K562 (cell line): ENCODE data around the gene MTMR6. TPM values are rescaled to one million over a fixed set of nuclear protein-coding genes. Genes with fewer than 3 reads are reported as not detected.

ENCODE experiments used
- ATAC-seq: fragments of 200-7000 bp; cut with Tn5 transposase; 3 replicates; pipeline ENCODE4 v1.9.1; 2020; ENCODE audit warnings: moderate library complexity
- BruUV-seq: library from RNA; stranded (reverse); fragments of 400-500 nt; replicated peaks from 2 replicates; lab custom pipeline; 2021; lab: Mats Ljungman, UMichigan
- CTCF ChIA-PET: fragments of 300-600 bp; formaldehyde crosslinking; extraction: SDS; loops from one replicate; lab custom pipeline; 2021; ENCODE audit warnings: low intra/inter-chr PET ratio; lab: Yijun Ruan, JAX
- POLR2A ChIA-PET: fragments of 300-600, 350-650 bp; sonication (Branson Sonifier 250); formaldehyde crosslinking; extraction: SDS; loops from one replicate; lab custom pipeline; 2021; ENCODE audit warnings: antibody characterized with exemption, inconsistent platforms; lab: Yijun Ruan, JAX
- DNase-seq, 4 experiments: peaks; one replicate each; pipeline versions ENCODE4 v3.0.0 to v3.0.0-alpha.2; 2011 to 2018; ENCODE audit warnings: low spot score in 3 of 4, mixed read lengths in 3 of 4; ENCODE audit errors: extremely low read depth in 1 of 4
- FAIRE-seq: peaks from 2 replicates; lab custom pipeline; 2011; peaks lifted over from hg19 to GRCh38; lab: Jason Lieb, UNC
- H2AFZ ChIP-seq: 2 replicates; pipeline ENCODE4 v1.6.0; 2011; ENCODE audit warnings: low read depth, low read length, control low read depth, inconsistent platforms
- H3K27ac ChIP-seq: fragments of 200-600 bp; 3 replicates; pipeline ENCODE4 v1.8.0; 2011; ENCODE audit warnings: low read depth, mild to moderate bottlenecking, control low read depth, inconsistent platforms, low read length, moderate library complexity, mixed read lengths; ENCODE audit errors: extremely low read depth
- H3K27me3 ChIP-seq, 2 experiments: fragments of 300-600 bp in 1 of 2; 2 replicates in 1 of 2; 3 replicates in 1 of 2; pipeline versions ENCODE4 v1.6.0 to v1.8.0; 2011; ENCODE audit warnings: inconsistent platforms in 2 of 2, low read length in 2 of 2, mild to moderate bottlenecking in 1 of 2, mixed read lengths in 1 of 2, moderate library complexity in 1 of 2; ENCODE audit not compliant: control insufficient read depth in 2 of 2, insufficient read depth in 2 of 2
- H3K36me3 ChIP-seq: fragments of 300-600 bp; 3 replicates; pipeline ENCODE4 v1.8.0; 2011; ENCODE audit warnings: mild to moderate bottlenecking, low read length, inconsistent platforms; ENCODE audit not compliant: control insufficient read depth, insufficient read depth
- H3K4me1 ChIP-seq, 2 experiments: fragments of 200-600 bp in 1 of 2; replicated peaks in 1 of 2; 2 replicates in 1 of 2; 3 replicates in 1 of 2; pipeline versions ENCODE4 v1.5.1 to v1.8.0; 2011; ENCODE audit warnings: inconsistent platforms in 2 of 2, low read length in 2 of 2, mild to moderate bottlenecking in 1 of 2, mixed read lengths in 1 of 2, moderate library complexity in 1 of 2; ENCODE audit not compliant: control insufficient read depth in 2 of 2, insufficient read depth in 2 of 2
- H3K4me2 ChIP-seq: 2 replicates; pipeline ENCODE4 v1.6.1; 2011; ENCODE audit warnings: low read length, control low read depth, inconsistent platforms, mixed read lengths; ENCODE audit not compliant: insufficient read depth
- H3K4me3 ChIP-seq: fragments of 200-600 bp; sonication (generic), shearing (Covaris generic); 2 replicates; pipeline ENCODE4 v1.5.1; 2016; ENCODE audit warnings: control low read depth, inconsistent platforms
- H3K79me2 ChIP-seq: fragments of 200-600 bp; 3 replicates; pipeline ENCODE4 v1.8.0; 2011; ENCODE audit warnings: low read length, inconsistent platforms; ENCODE audit not compliant: control insufficient read depth, insufficient read depth
- H3K9ac ChIP-seq, 2 experiments: 2 replicates each; pipeline versions ENCODE4 v1.6.0 to v1.6.1; 2011; ENCODE audit warnings: low read depth in 2 of 2, low read length in 2 of 2, control low read depth in 1 of 2, inconsistent platforms in 1 of 2, mild to moderate bottlenecking in 1 of 2, mixed read lengths in 1 of 2; ENCODE audit not compliant: insufficient read depth in 1 of 2
- H3K9me1 ChIP-seq: one replicate; pipeline ENCODE4 v1.6.0; 2011; ENCODE audit warnings: inconsistent platforms, mild to moderate bottlenecking, low read length, moderate library complexity; ENCODE audit not compliant: control insufficient read depth, insufficient read depth
- H3K9me3 ChIP-seq: replicated peaks from 2 replicates; pipeline ENCODE4 v1.5.1; 2011; ENCODE audit warnings: low read depth, low read length, inconsistent platforms; ENCODE audit not compliant: control insufficient read depth, insufficient read depth
- H4K20me1 ChIP-seq: replicated peaks from 2 replicates; pipeline ENCODE4 v1.6.1; 2011; ENCODE audit warnings: low read length, inconsistent platforms, mixed read lengths; ENCODE audit not compliant: control insufficient read depth, insufficient read depth
- CBFA2T2 ChIP-seq: fragments of 450-650 bp; conservative IDR thresholded peaks from 2 replicates; pipeline ENCODE4 v1.6.1; 2017; ENCODE audit warnings: mild to moderate bottlenecking
- HNRNPUL1 ChIP-seq: fragments of 200-400 bp; formaldehyde crosslinking; IDR thresholded peaks from 2 replicates; pipeline ENCODE4 v1.6.1; 2017; ENCODE audit warnings: low read length
- KLF10 ChIP-seq: fragments of 250-450 bp; sonication (Bioruptor Pico); IDR thresholded peaks from 2 replicates; pipeline ENCODE4 v1.6.1; 2021; ENCODE audit warnings: matching md5 sums
- MBD2 ChIP-seq: sonication (generic); IDR thresholded peaks from 2 replicates; pipeline ENCODE4 v1.6.1; 2016; ENCODE audit warnings: low read depth, borderline replicate concordance
- MCM3 ChIP-seq: fragments of 450-650 bp; IDR thresholded peaks from 2 replicates; pipeline ENCODE4 v1.6.1; 2016
- NRF1 ChIP-seq, 2 experiments: fragments of 450-650 bp; IDR thresholded peaks in 1 of 2; conservative IDR thresholded peaks in 1 of 2; 2 replicates each; pipeline ENCODE4 v1.6.1; 2014; ENCODE audit warnings: mild to moderate bottlenecking in 2 of 2
- POLR2AphosphoS5 ChIP-seq: IDR thresholded peaks from 2 replicates; pipeline ENCODE4 v1.6.1; 2011; ENCODE audit warnings: mild to moderate bottlenecking, low read depth, low read length, moderate library complexity; ENCODE audit not compliant: control insufficient read depth, insufficient read depth
- ZNF512 ChIP-seq: IDR thresholded peaks from 2 replicates; pipeline ENCODE4 v1.6.1; 2016; ENCODE audit warnings: missing genetic modification characterization, missing compliant biosample characterization
- ZNF695 ChIP-seq: fragments of 450-650 bp; formaldehyde crosslinking; IDR thresholded peaks from 2 replicates; pipeline ENCODE4 v1.4.0; 2020; ENCODE audit warnings: mild to moderate bottlenecking, moderate library complexity
- WGBS: fragments of 100-300 bp; shearing (Covaris generic); methylation state at CpG from one replicate; pipeline ENCODE4 v1.1.6; 2016; ENCODE audit warnings: low coverage, mixed read lengths; ENCODE audit not compliant: insufficient coverage; ENCODE audit errors: missing lambda C conversion rate; 5-methylcytosine and 5-hydroxymethylcytosine counted together
- in situ Hi-C: fragments of 300-500 bp; cut with MboI; formaldehyde crosslinking; loops from 4 replicates; pipeline ENCODE4 v1.15.0; 2018; ENCODE audit warnings: inconsistent platforms, mixed read lengths
- intact Hi-C: fragments of 100-400 bp; cut with micrococcal nuclease; formaldehyde crosslinking; loops from 2 replicates; pipeline ENCODE4 v1.14.2; 2022
- polyA plus RNA-seq, 8 experiments: library from polyadenylated mRNA; depleted of rRNA in 4 of 8; stranded (reverse) in 5 of 8; unstranded in 3 of 8; fragments of >200 nt; fragmentation: Nextera tagmentation in 2 of 8; fragmentation: Illumina TruSeq in 1 of 8; extraction: Ambion mirVana in 2 of 8; extraction: Trizol in 1 of 8; gene quantifications; 2 replicates each; pipeline versions ENCODE4 v1.2.1 to v1.2.3, GENCODE V29; 2011 to 2014; ENCODE audit warnings: inconsistent platforms in 1 of 8, missing spikeins in 1 of 8
- total RNA-seq, 7 experiments: library from RNA; depleted of rRNA in 6 of 7; stranded (reverse); fragments of >200 nt in 6 of 7; fragmentation: Illumina TruSeq in 2 of 7; extraction: Trizol in 2 of 7; gene quantifications; 2 replicates each; pipeline versions ENCODE4 v1.2.1 to v1.2.3, GENCODE V29; 2011 to 2021; ENCODE audit warnings: low replicate concordance in 1 of 7
- TF ChIP-seq, protein P1 (sequence below): sonication (generic); formaldehyde crosslinking; IDR thresholded peaks from 2 replicates; pipeline ENCODE4 v1.8.0; 2023; ENCODE audit warnings: mild to moderate bottlenecking, missing genetic modification reagents
- TF ChIP-seq, protein P2 (sequence below): fragments of 250-450 bp; sonication (Bioruptor Pico); IDR thresholded peaks from 2 replicates; pipeline ENCODE4 v1.4.0; 2020; ENCODE audit warnings: mild to moderate bottlenecking, moderate library complexity, borderline replicate concordance
- TF ChIP-seq, protein P3 (sequence below): sonication (generic); formaldehyde crosslinking; IDR thresholded peaks from 2 replicates; pipeline ENCODE4 v1.8.0; 2023; ENCODE audit warnings: mild to moderate bottlenecking, missing genetic modification reagents

MTMR6 gene
- total and polyA plus RNA-seq, 9 of the 15 experiments (the other 6 are each of a cell fraction or from before 2014, with no cell fraction given), result 3.9 to 10.8 (median 7.7) TPM

DNA sequence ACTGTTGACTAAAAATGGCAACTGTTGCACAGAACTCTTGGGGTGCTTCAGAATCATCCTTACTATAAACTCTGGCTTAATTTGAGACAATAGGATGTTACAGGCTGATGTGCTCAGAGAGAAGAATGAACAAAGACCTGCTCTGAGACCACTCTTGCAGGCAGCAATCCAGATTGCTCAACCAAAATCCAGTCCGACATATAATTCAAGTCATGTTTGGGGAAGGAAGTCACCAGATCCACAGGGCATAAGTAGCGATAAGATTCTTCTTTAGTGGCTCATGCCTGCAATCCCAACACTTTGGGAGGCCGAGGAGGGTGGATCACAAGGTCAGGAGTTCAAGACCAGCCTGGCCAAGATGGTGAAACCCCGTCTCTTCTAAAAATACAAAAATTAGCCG, 20.6 kb downstream of the MTMR6 start:
- H3K36me3 ChIP-seq, result peaks cover 16% of the 10 kb centered on the region; the same call in 2 of the 3 replicates
- no peak overlapping the region for H3K9ac ChIP-seq
- H3K9me1 ChIP-seq, result no peaks in the 10 kb centered on the region
- H3K27me3 ChIP-seq, result no peaks in the 10 kb centered on the region
- FAIRE-seq, result no peak
- H3K27ac ChIP-seq, result no peak overlapping the region
- H3K4me1 ChIP-seq, result no peaks in the 10 kb centered on the region; a peak in 1 of 5 replicates
- WGBS, result 81% methylated on average over 3 of the region's 5 CpGs
- no TSS peak for BruUV-seq
- H3K79me2 ChIP-seq, result no peaks in the 10 kb centered on the region
- CTCF ChIA-PET, result no interaction called here
- POLR2A ChIA-PET, result no interaction called here
- ATAC-seq, result no peak
- H3K4me2 ChIP-seq, result no peak overlapping the region
- no peaks in the 10 kb centered on the region for H3K9me3 ChIP-seq
- no peak overlapping the region for H3K4me3 ChIP-seq
- intact Hi-C loops (no loop called here), in situ Hi-C loops (no loop called here)
- H4K20me1 ChIP-seq, result no peaks in the 10 kb centered on the region
- no peak for DNase-seq
- H2AFZ ChIP-seq, result no peak overlapping the region
- TF ChIP-seq POLR2AphosphoS5, result no peak
- no peak for TF ChIP-seq NRF1 (conservative IDR thresholded peaks at IDR 0.05 in 1 of 2, IDR thresholded peaks at IDR 0.05 in 1 of 2)
- TF ChIP-seq KLF10 (CRISPR knock-in tag), result no peak
- TF ChIP-seq, protein P1, sequence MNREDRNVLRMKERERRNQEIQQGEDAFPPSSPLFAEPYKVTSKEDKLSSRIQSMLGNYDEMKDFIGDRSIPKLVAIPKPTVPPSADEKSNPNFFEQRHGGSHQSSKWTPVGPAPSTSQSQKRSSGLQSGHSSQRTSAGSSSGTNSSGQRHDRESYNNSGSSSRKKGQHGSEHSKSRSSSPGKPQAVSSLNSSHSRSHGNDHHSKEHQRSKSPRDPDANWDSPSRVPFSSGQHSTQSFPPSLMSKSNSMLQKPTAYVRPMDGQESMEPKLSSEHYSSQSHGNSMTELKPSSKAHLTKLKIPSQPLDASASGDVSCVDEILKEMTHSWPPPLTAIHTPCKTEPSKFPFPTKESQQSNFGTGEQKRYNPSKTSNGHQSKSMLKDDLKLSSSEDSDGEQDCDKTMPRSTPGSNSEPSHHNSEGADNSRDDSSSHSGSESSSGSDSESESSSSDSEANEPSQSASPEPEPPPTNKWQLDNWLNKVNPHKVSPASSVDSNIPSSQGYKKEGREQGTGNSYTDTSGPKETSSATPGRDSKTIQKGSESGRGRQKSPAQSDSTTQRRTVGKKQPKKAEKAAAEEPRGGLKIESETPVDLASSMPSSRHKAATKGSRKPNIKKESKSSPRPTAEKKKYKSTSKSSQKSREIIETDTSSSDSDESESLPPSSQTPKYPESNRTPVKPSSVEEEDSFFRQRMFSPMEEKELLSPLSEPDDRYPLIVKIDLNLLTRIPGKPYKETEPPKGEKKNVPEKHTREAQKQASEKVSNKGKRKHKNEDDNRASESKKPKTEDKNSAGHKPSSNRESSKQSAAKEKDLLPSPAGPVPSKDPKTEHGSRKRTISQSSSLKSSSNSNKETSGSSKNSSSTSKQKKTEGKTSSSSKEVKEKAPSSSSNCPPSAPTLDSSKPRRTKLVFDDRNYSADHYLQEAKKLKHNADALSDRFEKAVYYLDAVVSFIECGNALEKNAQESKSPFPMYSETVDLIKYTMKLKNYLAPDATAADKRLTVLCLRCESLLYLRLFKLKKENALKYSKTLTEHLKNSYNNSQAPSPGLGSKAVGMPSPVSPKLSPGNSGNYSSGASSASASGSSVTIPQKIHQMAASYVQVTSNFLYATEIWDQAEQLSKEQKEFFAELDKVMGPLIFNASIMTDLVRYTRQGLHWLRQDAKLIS (CRISPR knock-in tag), result no peak
- TF ChIP-seq, protein P2, sequence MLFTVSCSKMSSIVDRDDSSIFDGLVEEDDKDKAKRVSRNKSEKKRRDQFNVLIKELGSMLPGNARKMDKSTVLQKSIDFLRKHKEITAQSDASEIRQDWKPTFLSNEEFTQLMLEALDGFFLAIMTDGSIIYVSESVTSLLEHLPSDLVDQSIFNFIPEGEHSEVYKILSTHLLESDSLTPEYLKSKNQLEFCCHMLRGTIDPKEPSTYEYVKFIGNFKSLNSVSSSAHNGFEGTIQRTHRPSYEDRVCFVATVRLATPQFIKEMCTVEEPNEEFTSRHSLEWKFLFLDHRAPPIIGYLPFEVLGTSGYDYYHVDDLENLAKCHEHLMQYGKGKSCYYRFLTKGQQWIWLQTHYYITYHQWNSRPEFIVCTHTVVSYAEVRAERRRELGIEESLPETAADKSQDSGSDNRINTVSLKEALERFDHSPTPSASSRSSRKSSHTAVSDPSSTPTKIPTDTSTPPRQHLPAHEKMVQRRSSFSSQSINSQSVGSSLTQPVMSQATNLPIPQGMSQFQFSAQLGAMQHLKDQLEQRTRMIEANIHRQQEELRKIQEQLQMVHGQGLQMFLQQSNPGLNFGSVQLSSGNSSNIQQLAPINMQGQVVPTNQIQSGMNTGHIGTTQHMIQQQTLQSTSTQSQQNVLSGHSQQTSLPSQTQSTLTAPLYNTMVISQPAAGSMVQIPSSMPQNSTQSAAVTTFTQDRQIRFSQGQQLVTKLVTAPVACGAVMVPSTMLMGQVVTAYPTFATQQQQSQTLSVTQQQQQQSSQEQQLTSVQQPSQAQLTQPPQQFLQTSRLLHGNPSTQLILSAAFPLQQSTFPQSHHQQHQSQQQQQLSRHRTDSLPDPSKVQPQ (CRISPR knock-in tag), result no peak
- no peak for TF ChIP-seq HNRNPUL1
- TF ChIP-seq MBD2, result no peak
- TF ChIP-seq ZNF695 (CRISPR knock-in tag), result no peak
- TF ChIP-seq ZNF512, result no peak
- TF ChIP-seq, protein P3, sequence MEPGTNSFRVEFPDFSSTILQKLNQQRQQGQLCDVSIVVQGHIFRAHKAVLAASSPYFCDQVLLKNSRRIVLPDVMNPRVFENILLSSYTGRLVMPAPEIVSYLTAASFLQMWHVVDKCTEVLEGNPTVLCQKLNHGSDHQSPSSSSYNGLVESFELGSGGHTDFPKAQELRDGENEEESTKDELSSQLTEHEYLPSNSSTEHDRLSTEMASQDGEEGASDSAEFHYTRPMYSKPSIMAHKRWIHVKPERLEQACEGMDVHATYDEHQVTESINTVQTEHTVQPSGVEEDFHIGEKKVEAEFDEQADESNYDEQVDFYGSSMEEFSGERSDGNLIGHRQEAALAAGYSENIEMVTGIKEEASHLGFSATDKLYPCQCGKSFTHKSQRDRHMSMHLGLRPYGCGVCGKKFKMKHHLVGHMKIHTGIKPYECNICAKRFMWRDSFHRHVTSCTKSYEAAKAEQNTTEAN, result no peak
- TF ChIP-seq MCM3, result no peak
- no peak for TF ChIP-seq CBFA2T2
